Smooth muscle cell of bladder (primary cell): ENCODE measurements around the gene FOXD4L1. TPM values are rescaled to one million over a fixed set of nuclear protein-coding genes. Genes with fewer than 3 reads are reported as not detected.

Experiments
- total RNA-seq: library from RNA; depleted of rRNA; stranded (reverse); fragments of >200 nt; gene quantifications from 2 replicates; pipeline ENCODE4 v1.2.3, GENCODE V29; 2014

Gene FOXD4L1
- under 0.01 and 0.09 TPM in 2 replicates for total RNA-seq

GRCh38 chr2:113498365-113498764, at the start of gene FOXD4L1:
Gene FOXD4L1 (plus strand): TSS chr2:113498665. CDS start chr2:113499257, 592 bp downstream.

Other genes starting within 250 kb of the FOXD4L1 start
- 0.14 and 0.37 TPM in 2 replicates for gene PAX8, start 219.7 kb upstream of the FOXD4L1 start, total RNA-seq
- gene ZNG1B, start 61.0 kb upstream of the FOXD4L1 start, total RNA-seq = 42.5 and 44.0 TPM in 2 replicates
- 7.5 and 7.7 TPM in 2 replicates for gene RABL2A, start 128.6 kb downstream of the FOXD4L1 start, total RNA-seq